GM21786 (cell line): ENCODE measurements around the gene RALA.
"Not testable (repeated sequence)": the region's sequence is repeated elsewhere in the genome, so short reads cannot be mapped to it uniquely, and the experiment has no call there.

ENCODE experiments used
- ATAC-seq: cut with Tn5 transposase; IDR thresholded peaks from one replicate; pipeline ENCODE4 v1.9.1; 2021; ENCODE audit not compliant: unreplicated experiment

RALA gene

GRCh38 chr7:39681887-39682441 lies 58.6 kb downstream of the RALA start:
- no peak for ATAC-seq

- no peak for ATAC-seq
Observed at GRCh38 chr7:39683216-39683845, 60.0 kb downstream of the RALA start.

GRCh38 chr7:39686261-39686924 lies 63.0 kb downstream of the RALA start:
- ATAC-seq: peak; percentile 96

- no peak for ATAC-seq
Observed at GRCh38 chr7:39688611-39689480, 65.5 kb downstream of the RALA start.

GRCh38 chr7:39691821-39692220 lies 68.4 kb downstream of the RALA start:
- ATAC-seq: no peak

GRCh38 chr7:39693086-39693485 lies 69.7 kb downstream of the RALA start:
- not testable (repeated sequence) for ATAC-seq

GRCh38 chr7:39693812-39694211 lies 70.4 kb downstream of the RALA start:
- ATAC-seq: no peak

GRCh38 chr7:39695852-39696586 lies 72.6 kb downstream of the RALA start:
- no peak for ATAC-seq

GRCh38 chr7:39696631-39697030 lies 73.3 kb downstream of the RALA start:
- no peak for ATAC-seq

GRCh38 chr7:39697483-39697882 lies 74.1 kb downstream of the RALA start:
- no peak for ATAC-seq

GRCh38 chr7:39700165-39700564 lies 76.8 kb downstream of the RALA start:
- ATAC-seq: no peak

GRCh38 chr7:39700932-39701331 lies 77.6 kb downstream of the RALA start:
- ATAC-seq: no peak

- no peak for ATAC-seq
Observed at GRCh38 chr7:39702133-39702532, 78.8 kb downstream of the RALA start.

GRCh38 chr7:39703144-39703543 lies 79.8 kb downstream of the RALA start:
- no peak for ATAC-seq

- ATAC-seq: no peak
Observed at GRCh38 chr7:39709029-39709428, 85.7 kb downstream of the RALA start.

- ATAC-seq: peak; percentile 72
Observed at GRCh38 chr7:39709768-39710311, 86.5 kb downstream of the RALA start.

- ATAC-seq: no peak
Observed at GRCh38 chr7:39712751-39713150, 89.4 kb downstream of the RALA start.

GRCh38 chr7:39714447-39715091 lies 91.2 kb downstream of the RALA start:
- no peak for ATAC-seq

- no peak for ATAC-seq
Observed at GRCh38 chr7:39720586-39720985, 97.2 kb downstream of the RALA start.

- ATAC-seq: no peak
Observed at GRCh38 chr7:39721345-39721744, 98.0 kb downstream of the RALA start.
